HepG2 (cell line): ENCODE measurements around the gene CD151. TPM values are rescaled to one million over a fixed set of nuclear protein-coding genes. Genes with fewer than 3 reads are reported as not detected.

ENCODE experiments used
- ARNT2 ChIP-seq: sonication (generic); formaldehyde crosslinking; IDR thresholded peaks from 2 replicates; pipeline ENCODE4 v1.8.0; 2022; ENCODE audit warnings: mild to moderate bottlenecking, low read depth, missing genetic modification reagents, moderate library complexity
- GPN1 ChIP-seq: sonication (generic); formaldehyde crosslinking; IDR thresholded peaks from 2 replicates; pipeline ENCODE4 v1.5.1; 2020; ENCODE audit warnings: missing genetic modification reagents, borderline replicate concordance
- TARDBP ChIP-seq: sonication (generic); formaldehyde crosslinking; IDR thresholded peaks from 2 replicates; pipeline ENCODE4 v1.8.0; 2022; ENCODE audit warnings: mild to moderate bottlenecking, missing genetic modification reagents
- ZNF501 ChIP-seq: sonication (generic); formaldehyde crosslinking; IDR thresholded peaks from 2 replicates; pipeline ENCODE4 v1.5.1; 2020; ENCODE audit warnings: mild to moderate bottlenecking, moderate library complexity, missing genetic modification reagents
- ZNF614 ChIP-seq: IDR thresholded peaks from 2 replicates; pipeline ENCODE4 v1.6.1; 2018; ENCODE audit warnings: missing biosample characterization, missing genetic modification reagents, inconsistent platforms, borderline replicate concordance
- polyA plus RNA-seq, 8 experiments: library from polyadenylated mRNA; depleted of rRNA in 3 of 8; stranded (reverse) in 7 of 8; unstranded in 1 of 8; fragments of >200 nt; fragmentation: Illumina TruSeq in 4 of 8; extraction: Trizol in 4 of 8; gene quantifications; 2 replicates each; pipeline versions ENCODE4 v1.2.1 to v1.2.3, GENCODE V29; 2011 to 2016; ENCODE audit warnings: low read depth in 4 of 8, missing spikeins in 1 of 8, mixed read lengths in 1 of 8; ENCODE audit not compliant: insufficient read depth in 1 of 8
- total RNA-seq, 5 experiments: library from RNA; depleted of rRNA; stranded (reverse); fragments of >200 nt; fragmentation: Illumina TruSeq; extraction: Trizol; gene quantifications; 2 replicates each; pipeline ENCODE4 v1.2.3, GENCODE V29; 2016; ENCODE audit warnings: low read depth in 1 of 5
- TF ChIP-seq, protein P1 (sequence below): sonication (generic); formaldehyde crosslinking; IDR thresholded peaks from 2 replicates; pipeline ENCODE4 v1.4.0; 2020; ENCODE audit warnings: missing genetic modification reagents
- TF ChIP-seq, protein P2 (sequence below): sonication (generic); formaldehyde crosslinking; IDR thresholded peaks from 2 replicates; pipeline ENCODE4 v1.9.0; 2022; ENCODE audit warnings: missing genetic modification reagents, mild to moderate bottlenecking, borderline replicate concordance
- TF ChIP-seq, protein P3 (sequence below): sonication (generic); formaldehyde crosslinking; IDR thresholded peaks from 2 replicates; pipeline ENCODE4 v1.5.0; 2020; ENCODE audit warnings: mild to moderate bottlenecking, missing genetic modification reagents
- TF ChIP-seq, protein P4 (sequence below): sonication (generic); formaldehyde crosslinking; IDR thresholded peaks from 2 replicates; pipeline ENCODE4 v1.8.0; 2022; ENCODE audit warnings: mild to moderate bottlenecking, missing genetic modification reagents
- TF ChIP-seq, protein P5 (sequence below): IDR thresholded peaks from 2 replicates; pipeline ENCODE4 v1.6.1; 2012; ENCODE audit warnings: low read length, improper control_type of control experiment
- TF ChIP-seq, protein P6 (sequence below): sonication (generic); formaldehyde crosslinking; IDR thresholded peaks from 2 replicates; pipeline ENCODE4 v1.4.0; 2020; ENCODE audit warnings: missing genetic modification reagents; ENCODE audit errors: not compliant biosample characterization

The CD151 gene
- total and polyA plus RNA-seq, 2 of the 13 experiments (the other 11 are each of a cell fraction or from before 2014, with no cell fraction given), result 125 to 197 TPM

DNA sequence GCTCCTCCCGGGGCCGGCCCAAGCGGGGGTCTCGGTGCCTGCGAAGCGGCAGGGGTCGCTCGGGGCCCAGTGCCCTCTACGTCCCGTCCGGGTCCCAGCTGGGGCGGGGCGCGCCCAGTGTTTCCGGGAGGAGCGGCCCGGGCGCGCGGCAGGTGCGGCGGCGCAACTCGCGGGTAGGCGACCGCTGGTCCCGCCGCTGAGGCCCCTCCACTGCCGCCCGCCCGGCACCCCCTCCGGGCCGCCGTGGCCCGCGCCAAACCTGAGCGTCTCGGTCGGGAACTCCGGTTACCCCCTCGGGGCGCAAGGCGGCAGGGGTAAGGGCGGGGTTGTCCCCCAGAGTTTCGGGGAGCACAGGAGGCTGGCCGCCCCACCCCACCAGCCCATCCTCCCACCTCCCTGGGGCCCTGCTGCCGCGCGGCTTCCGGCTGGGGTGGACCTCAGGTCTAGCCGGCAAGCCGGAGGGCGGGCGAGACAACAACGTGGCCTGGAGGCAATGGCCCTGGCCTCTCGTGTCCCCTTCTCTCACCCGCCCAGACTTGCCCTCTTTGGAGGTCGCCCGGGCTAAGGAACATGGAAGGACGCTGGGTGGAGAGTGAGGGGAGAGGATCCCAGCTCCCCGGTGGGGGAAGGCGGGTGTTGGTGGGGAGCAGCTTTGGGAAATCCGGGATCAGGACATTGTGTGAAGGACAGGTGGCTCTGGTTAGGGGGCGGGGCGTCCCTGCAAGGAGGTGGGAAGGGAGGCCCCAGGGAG is 5.4 kb upstream of the CD151 start (continued):
- TF ChIP-seq, protein P1, sequence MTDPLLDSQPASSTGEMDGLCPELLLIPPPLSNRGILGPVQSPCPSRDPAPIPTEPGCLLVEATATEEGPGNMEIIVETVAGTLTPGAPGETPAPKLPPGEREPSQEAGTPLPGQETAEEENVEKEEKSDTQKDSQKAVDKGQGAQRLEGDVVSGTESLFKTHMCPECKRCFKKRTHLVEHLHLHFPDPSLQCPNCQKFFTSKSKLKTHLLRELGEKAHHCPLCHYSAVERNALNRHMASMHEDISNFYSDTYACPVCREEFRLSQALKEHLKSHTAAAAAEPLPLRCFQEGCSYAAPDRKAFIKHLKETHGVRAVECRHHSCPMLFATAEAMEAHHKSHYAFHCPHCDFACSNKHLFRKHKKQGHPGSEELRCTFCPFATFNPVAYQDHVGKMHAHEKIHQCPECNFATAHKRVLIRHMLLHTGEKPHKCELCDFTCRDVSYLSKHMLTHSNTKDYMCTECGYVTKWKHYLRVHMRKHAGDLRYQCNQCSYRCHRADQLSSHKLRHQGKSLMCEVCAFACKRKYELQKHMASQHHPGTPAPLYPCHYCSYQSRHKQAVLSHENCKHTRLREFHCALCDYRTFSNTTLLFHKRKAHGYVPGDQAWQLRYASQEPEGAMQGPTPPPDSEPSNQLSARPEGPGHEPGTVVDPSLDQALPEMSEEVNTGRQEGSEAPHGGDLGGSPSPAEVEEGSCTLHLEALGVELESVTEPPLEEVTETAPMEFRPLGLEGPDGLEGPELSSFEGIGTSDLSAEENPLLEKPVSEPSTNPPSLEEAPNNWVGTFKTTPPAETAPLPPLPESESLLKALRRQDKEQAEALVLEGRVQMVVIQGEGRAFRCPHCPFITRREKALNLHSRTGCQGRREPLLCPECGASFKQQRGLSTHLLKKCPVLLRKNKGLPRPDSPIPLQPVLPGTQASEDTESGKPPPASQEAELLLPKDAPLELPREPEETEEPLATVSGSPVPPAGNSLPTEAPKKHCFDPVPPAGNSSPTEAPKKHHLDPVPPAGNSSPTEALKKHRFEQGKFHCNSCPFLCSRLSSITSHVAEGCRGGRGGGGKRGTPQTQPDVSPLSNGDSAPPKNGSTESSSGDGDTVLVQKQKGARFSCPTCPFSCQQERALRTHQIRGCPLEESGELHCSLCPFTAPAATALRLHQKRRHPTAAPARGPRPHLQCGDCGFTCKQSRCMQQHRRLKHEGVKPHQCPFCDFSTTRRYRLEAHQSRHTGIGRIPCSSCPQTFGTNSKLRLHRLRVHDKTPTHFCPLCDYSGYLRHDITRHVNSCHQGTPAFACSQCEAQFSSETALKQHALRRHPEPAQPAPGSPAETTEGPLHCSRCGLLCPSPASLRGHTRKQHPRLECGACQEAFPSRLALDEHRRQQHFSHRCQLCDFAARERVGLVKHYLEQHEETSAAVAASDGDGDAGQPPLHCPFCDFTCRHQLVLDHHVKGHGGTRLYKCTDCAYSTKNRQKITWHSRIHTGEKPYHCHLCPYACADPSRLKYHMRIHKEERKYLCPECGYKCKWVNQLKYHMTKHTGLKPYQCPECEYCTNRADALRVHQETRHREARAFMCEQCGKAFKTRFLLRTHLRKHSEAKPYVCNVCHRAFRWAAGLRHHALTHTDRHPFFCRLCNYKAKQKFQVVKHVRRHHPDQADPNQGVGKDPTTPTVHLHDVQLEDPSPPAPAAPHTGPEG, result no peak
- TF ChIP-seq, protein P2, sequence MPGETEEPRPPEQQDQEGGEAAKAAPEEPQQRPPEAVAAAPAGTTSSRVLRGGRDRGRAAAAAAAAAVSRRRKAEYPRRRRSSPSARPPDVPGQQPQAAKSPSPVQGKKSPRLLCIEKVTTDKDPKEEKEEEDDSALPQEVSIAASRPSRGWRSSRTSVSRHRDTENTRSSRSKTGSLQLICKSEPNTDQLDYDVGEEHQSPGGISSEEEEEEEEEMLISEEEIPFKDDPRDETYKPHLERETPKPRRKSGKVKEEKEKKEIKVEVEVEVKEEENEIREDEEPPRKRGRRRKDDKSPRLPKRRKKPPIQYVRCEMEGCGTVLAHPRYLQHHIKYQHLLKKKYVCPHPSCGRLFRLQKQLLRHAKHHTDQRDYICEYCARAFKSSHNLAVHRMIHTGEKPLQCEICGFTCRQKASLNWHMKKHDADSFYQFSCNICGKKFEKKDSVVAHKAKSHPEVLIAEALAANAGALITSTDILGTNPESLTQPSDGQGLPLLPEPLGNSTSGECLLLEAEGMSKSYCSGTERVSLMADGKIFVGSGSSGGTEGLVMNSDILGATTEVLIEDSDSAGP (CRISPR knock-in tag), result peak; percentile 71; the same call in 1 of the 2 replicates
- TF ChIP-seq ZNF614 (no peak), GPN1 (CRISPR knock-in tag) (no peak), ARNT2 (CRISPR knock-in tag) (peak; percentile 75), ZNF501 (CRISPR knock-in tag) (no peak), TARDBP (CRISPR knock-in tag) (0 out of 2 replicates have a peak, but pooled peaks have one; percentile 26)
- TF ChIP-seq, protein P3, sequence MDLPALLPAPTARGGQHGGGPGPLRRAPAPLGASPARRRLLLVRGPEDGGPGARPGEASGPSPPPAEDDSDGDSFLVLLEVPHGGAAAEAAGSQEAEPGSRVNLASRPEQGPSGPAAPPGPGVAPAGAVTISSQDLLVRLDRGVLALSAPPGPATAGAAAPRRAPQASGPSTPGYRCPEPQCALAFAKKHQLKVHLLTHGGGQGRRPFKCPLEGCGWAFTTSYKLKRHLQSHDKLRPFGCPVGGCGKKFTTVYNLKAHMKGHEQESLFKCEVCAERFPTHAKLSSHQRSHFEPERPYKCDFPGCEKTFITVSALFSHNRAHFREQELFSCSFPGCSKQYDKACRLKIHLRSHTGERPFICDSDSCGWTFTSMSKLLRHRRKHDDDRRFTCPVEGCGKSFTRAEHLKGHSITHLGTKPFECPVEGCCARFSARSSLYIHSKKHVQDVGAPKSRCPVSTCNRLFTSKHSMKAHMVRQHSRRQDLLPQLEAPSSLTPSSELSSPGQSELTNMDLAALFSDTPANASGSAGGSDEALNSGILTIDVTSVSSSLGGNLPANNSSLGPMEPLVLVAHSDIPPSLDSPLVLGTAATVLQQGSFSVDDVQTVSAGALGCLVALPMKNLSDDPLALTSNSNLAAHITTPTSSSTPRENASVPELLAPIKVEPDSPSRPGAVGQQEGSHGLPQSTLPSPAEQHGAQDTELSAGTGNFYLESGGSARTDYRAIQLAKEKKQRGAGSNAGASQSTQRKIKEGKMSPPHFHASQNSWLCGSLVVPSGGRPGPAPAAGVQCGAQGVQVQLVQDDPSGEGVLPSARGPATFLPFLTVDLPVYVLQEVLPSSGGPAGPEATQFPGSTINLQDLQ, result no peak
- TF ChIP-seq, protein P4, sequence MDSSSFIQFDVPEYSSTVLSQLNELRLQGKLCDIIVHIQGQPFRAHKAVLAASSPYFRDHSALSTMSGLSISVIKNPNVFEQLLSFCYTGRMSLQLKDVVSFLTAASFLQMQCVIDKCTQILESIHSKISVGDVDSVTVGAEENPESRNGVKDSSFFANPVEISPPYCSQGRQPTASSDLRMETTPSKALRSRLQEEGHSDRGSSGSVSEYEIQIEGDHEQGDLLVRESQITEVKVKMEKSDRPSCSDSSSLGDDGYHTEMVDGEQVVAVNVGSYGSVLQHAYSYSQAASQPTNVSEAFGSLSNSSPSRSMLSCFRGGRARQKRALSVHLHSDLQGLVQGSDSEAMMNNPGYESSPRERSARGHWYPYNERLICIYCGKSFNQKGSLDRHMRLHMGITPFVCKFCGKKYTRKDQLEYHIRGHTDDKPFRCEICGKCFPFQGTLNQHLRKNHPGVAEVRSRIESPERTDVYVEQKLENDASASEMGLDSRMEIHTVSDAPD, result no peak
- TF ChIP-seq, protein P5, sequence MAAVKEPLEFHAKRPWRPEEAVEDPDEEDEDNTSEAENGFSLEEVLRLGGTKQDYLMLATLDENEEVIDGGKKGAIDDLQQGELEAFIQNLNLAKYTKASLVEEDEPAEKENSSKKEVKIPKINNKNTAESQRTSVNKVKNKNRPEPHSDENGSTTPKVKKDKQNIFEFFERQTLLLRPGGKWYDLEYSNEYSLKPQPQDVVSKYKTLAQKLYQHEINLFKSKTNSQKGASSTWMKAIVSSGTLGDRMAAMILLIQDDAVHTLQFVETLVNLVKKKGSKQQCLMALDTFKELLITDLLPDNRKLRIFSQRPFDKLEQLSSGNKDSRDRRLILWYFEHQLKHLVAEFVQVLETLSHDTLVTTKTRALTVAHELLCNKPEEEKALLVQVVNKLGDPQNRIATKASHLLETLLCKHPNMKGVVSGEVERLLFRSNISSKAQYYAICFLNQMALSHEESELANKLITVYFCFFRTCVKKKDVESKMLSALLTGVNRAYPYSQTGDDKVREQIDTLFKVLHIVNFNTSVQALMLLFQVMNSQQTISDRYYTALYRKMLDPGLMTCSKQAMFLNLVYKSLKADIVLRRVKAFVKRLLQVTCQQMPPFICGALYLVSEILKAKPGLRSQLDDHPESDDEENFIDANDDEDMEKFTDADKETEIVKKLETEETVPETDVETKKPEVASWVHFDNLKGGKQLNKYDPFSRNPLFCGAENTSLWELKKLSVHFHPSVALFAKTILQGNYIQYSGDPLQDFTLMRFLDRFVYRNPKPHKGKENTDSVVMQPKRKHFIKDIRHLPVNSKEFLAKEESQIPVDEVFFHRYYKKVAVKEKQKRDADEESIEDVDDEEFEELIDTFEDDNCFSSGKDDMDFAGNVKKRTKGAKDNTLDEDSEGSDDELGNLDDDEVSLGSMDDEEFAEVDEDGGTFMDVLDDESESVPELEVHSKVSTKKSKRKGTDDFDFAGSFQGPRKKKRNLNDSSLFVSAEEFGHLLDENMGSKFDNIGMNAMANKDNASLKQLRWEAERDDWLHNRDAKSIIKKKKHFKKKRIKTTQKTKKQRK, result no peak
- TF ChIP-seq, protein P6, sequence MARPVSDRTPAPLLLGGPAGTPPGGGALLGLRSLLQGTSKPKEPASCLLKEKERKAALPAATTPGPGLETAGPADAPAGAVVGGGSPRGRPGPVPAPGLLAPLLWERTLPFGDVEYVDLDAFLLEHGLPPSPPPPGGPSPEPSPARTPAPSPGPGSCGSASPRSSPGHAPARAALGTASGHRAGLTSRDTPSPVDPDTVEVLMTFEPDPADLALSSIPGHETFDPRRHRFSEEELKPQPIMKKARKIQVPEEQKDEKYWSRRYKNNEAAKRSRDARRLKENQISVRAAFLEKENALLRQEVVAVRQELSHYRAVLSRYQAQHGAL (CRISPR knock-in tag), result no peak
